ENCODE measurements around the gene WRAP73. TPM values are rescaled to one million over a fixed set of nuclear protein-coding genes. Genes with fewer than 3 reads are reported as not detected.

Gene WRAP73
- total and polyA plus RNA-seq, 4 donors, result 12.3 to 22.8 (median 14.9) TPM

DNA sequence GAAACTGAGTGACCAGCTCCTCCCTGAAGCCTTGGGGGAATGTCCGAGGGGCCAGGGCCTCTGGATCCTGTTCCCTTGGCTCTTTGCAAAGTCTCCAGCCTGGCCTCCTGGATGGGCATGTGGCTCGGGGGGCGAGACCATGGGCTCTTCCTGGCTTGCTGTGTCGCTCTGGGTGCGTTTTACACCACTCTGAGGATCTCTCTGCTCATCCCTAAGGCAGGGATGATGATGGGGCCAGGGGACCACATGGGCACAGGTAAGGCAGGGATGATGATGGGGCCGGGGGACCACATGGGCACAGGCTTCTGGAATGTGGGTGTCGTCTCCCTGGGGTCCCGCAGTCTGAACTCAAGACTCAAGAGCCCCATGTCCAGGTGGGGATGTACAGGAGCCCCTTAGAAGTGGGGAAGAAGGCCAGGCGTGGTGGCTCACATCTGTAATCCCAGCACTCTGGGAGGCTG is 20.1 kb upstream of the WRAP73 start:
- Histone ChIP-seq H3K36me3 (ENCODE audit: control insufficient read depth, insufficient read depth, low read length) (no peaks in the 10 kb centered on the region), H3K9me3 (ENCODE audit: control insufficient read depth, insufficient read depth, low read length) (no peaks in the 10 kb centered on the region), H3K4me3 (ENCODE audit: low read depth, low read length) (no peak overlapping the region), H3K27ac (ENCODE audit: low read depth, low read length) (no peak overlapping the region), H3K4me1 (ENCODE audit: control insufficient read depth, insufficient read depth, low read length) (peaks cover 20% of the 10 kb centered on the region), H3K27me3 (ENCODE audit: control insufficient read depth, insufficient read depth, low read length) (peaks cover 5% of the 10 kb centered on the region)
- DNase-seq (ENCODE audit: low read depth in 4 of 6, low spot score in 6 of 6), result no peak
- 80% methylated on average over 8 of the region's 9 CpGs for WGBS (ENCODE audit: insufficient coverage)

DNA sequence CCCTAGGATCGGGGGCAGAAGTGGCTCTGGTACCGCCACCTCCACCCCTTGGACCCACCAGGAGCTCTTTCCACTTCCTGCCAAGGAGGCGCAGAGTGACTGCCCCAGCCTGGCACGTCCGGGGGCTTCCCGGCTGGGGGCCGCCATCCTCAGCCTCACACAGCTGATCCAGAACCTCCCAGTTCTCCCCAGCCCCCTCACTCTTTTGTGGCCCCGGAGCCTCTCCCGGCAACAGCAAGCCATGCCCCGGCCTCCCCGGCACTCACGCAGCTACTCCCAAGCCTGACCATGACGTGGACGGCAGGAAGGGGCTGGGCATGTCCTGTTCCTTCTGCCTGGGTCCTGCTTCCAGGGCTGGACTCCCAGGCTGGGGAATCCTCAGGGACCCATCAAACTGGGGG is 19.5 kb upstream of the WRAP73 start:
- no peak overlapping the region for H3K27ac ChIP-seq (ENCODE audit: low read depth, low read length)
- no peak for DNase-seq (ENCODE audit: low read depth in 4 of 6, low spot score in 6 of 6)
- 73% methylated on average over 14 of the region's 14 CpGs for WGBS (ENCODE audit: insufficient coverage)
- no peak overlapping the region for H3K4me3 ChIP-seq (ENCODE audit: low read depth, low read length)
- no peaks in the 10 kb centered on the region for H3K9me3 ChIP-seq (ENCODE audit: control insufficient read depth, insufficient read depth, low read length)
- H3K4me1 ChIP-seq (ENCODE audit: control insufficient read depth, insufficient read depth, low read length), result peaks cover 16% of the 10 kb centered on the region
- H3K27me3 ChIP-seq (ENCODE audit: control insufficient read depth, insufficient read depth, low read length), result peaks cover 5% of the 10 kb centered on the region
- no peaks in the 10 kb centered on the region for H3K36me3 ChIP-seq (ENCODE audit: control insufficient read depth, insufficient read depth, low read length)

DNA sequence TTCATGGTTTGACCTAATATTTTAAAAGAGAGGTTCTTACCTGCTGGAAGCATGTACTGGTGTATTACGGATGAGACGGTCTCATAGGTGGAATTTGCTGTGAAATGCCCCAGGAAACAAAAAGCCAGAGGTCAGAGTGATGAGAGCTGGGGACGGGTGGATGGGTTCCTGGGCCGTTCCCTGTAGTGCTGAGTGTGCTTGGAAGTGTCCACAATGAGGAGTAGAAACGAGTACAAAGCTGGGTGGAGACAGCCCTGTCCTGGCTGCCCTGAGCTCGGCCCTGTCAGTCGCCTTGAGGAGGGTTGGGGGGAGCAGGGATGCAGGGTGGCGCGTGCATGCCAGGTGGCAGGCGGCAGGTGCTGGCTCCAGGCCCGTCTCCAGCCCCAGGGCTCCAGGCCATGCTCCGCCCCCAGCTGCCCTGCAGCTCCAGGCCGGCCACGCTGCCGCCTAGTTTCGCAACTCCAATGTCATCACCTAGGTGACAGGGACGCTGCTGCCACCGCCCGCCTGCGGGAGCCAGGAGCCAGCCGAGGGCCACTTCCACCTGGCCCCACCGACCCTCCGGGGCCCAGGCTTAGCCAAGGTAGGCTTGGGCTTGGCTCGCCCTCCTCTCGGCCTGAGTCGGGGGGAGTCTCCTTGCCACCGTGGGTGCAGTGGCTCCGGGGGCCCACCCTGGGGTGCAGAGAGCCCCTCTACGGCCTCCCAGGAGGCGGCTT is 18.8 kb upstream of the WRAP73 start:
- WGBS (ENCODE audit: insufficient coverage), result 33% methylated on average over 30 of the region's 30 CpGs
- H3K4me3 ChIP-seq (ENCODE audit: low read depth, low read length), result no peak overlapping the region
- H3K27me3 ChIP-seq (ENCODE audit: control insufficient read depth, insufficient read depth, low read length), result peaks cover 5% of the 10 kb centered on the region
- H3K27ac ChIP-seq (ENCODE audit: low read depth, low read length), result no peak overlapping the region
- peaks cover 10% of the 10 kb centered on the region for H3K4me1 ChIP-seq (ENCODE audit: control insufficient read depth, insufficient read depth, low read length)
- no peaks in the 10 kb centered on the region for H3K9me3 ChIP-seq (ENCODE audit: control insufficient read depth, insufficient read depth, low read length)
- H3K36me3 ChIP-seq (ENCODE audit: control insufficient read depth, insufficient read depth, low read length), result no peaks in the 10 kb centered on the region
- DNase-seq (ENCODE audit: low read depth in 4 of 6, low spot score in 6 of 6), result peak in 2 of 6 donors; percentile 14 to 18

DNA sequence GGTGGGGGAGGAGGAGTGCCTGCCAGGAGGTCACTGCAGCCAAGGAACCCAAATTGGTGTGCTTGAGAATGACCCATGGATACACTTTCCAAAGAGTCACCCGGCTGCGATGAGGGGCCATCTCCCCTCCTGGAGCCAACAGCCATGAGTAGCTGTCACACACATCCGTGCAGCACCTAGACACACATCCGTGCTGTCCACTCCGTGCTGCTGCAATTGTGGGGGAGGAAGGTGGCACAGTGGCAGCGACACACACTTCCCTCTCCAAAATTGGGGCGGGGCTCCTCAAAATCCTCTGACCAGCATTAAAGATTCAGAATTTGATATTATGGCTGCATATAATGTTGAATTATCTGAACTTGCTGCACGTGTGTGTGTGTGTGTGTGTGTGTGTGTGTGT is 18.2 kb upstream of the WRAP73 start:
- Histone ChIP-seq H3K4me3 (ENCODE audit: low read depth, low read length) (no peak overlapping the region), H3K36me3 (ENCODE audit: control insufficient read depth, insufficient read depth, low read length) (no peaks in the 10 kb centered on the region), H3K27me3 (ENCODE audit: control insufficient read depth, insufficient read depth, low read length) (peaks cover 5% of the 10 kb centered on the region), H3K9me3 (ENCODE audit: control insufficient read depth, insufficient read depth, low read length) (no peaks in the 10 kb centered on the region), H3K27ac (ENCODE audit: low read depth, low read length) (no peak overlapping the region), H3K4me1 (ENCODE audit: control insufficient read depth, insufficient read depth, low read length) (peaks cover 10% of the 10 kb centered on the region)
- WGBS (ENCODE audit: insufficient coverage), result 50% methylated on average over 1 of the region's 8 CpGs
- DNase-seq (ENCODE audit: low read depth in 4 of 6, low spot score in 6 of 6), result no peak

- DNase-seq (ENCODE audit: low read depth in 4 of 6, low spot score in 6 of 6), result peak in 1 of 6 donors; percentile 5
- Histone ChIP-seq H3K9me3 (ENCODE audit: control insufficient read depth, insufficient read depth, low read length) (no peaks in the 10 kb centered on the region), H3K4me3 (ENCODE audit: low read depth, low read length) (no peak overlapping the region), H3K27me3 (ENCODE audit: control insufficient read depth, insufficient read depth, low read length) (peaks cover 13% of the 10 kb centered on the region), H3K27ac (ENCODE audit: low read depth, low read length) (no peak overlapping the region), H3K36me3 (ENCODE audit: control insufficient read depth, insufficient read depth, low read length) (no peaks in the 10 kb centered on the region), H3K4me1 (ENCODE audit: control insufficient read depth, insufficient read depth, low read length) (peaks cover 10% of the 10 kb centered on the region)
- 68% methylated on average over 10 of the region's 14 CpGs for WGBS (ENCODE audit: insufficient coverage)
Measured at GRCh38 chr1:3664700-3665375, 14.9 kb upstream of the WRAP73 start.

DNA sequence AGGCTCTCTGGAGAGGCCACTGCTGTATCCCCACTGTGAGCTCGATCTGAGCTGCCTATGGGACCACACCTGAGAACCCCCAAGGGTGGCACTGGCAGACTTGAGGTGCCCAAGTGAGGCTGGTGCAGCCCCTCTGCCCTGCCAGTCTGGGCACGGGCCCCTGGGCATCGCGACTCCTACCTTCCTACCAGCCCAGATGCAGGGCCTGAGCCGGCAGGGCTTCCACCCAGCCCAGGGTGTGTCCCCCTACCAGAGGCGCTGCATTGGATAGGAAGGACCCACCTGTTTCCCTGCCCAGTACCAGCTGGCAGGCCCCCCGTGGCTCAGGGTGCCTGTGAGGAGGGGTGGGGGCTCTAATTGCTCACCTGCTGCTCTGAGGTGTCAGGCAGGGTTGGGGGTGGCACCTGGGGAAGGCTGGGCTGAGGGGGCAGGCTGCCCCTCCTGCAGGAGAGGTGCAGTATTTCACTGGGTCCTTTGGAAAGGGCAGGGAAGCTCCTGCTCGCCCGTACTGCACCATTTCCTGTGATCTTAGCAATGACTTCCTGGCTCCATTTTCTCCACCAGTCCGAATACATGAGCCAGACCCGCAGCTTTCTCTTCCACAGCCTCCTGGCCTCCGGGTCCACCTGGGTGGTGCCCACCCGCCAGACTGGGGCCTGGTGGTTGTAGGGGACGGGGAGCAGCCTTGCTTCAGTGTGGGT is 14.2 kb upstream of the WRAP73 start:
- no peaks in the 10 kb centered on the region for H3K9me3 ChIP-seq (ENCODE audit: control insufficient read depth, insufficient read depth, low read length)
- no peak for DNase-seq (ENCODE audit: low read depth in 4 of 6, low spot score in 6 of 6)
- no peak overlapping the region for H3K4me3 ChIP-seq (ENCODE audit: low read depth, low read length)
- 87% methylated on average over 9 of the region's 14 CpGs for WGBS (ENCODE audit: insufficient coverage)
- peaks cover 15% of the 10 kb centered on the region for H3K27me3 ChIP-seq (ENCODE audit: control insufficient read depth, insufficient read depth, low read length)
- H3K27ac ChIP-seq (ENCODE audit: low read depth, low read length), result no peak overlapping the region
- H3K4me1 ChIP-seq (ENCODE audit: control insufficient read depth, insufficient read depth, low read length), result peaks cover 7% of the 10 kb centered on the region
- no peaks in the 10 kb centered on the region for H3K36me3 ChIP-seq (ENCODE audit: control insufficient read depth, insufficient read depth, low read length)

GRCh38 chr1:3662080-3662671 is 12.3 kb upstream of the WRAP73 start:
- peaks cover 28% of the 10 kb centered on the region for H3K27me3 ChIP-seq (ENCODE audit: control insufficient read depth, insufficient read depth, low read length)
- no peak overlapping the region for H3K27ac ChIP-seq (ENCODE audit: low read depth, low read length)
- H3K9me3 ChIP-seq (ENCODE audit: control insufficient read depth, insufficient read depth, low read length), result no peaks in the 10 kb centered on the region
- no peaks in the 10 kb centered on the region for H3K36me3 ChIP-seq (ENCODE audit: control insufficient read depth, insufficient read depth, low read length)
- no peak for DNase-seq (ENCODE audit: low read depth in 4 of 6, low spot score in 6 of 6)
- no peak overlapping the region for H3K4me3 ChIP-seq (ENCODE audit: low read depth, low read length)
- H3K4me1 ChIP-seq (ENCODE audit: control insufficient read depth, insufficient read depth, low read length), result peaks cover 6% of the 10 kb centered on the region
- WGBS (ENCODE audit: insufficient coverage), result 77% methylated on average over 15 of the region's 16 CpGs

GRCh38 chr1:3661631-3662030 is 11.7 kb upstream of the WRAP73 start:
- WGBS (ENCODE audit: insufficient coverage), result no CpG with 5 or more reads among the region's 4 CpGs
- DNase-seq (ENCODE audit: low read depth in 4 of 6, low spot score in 6 of 6), result no peak
- peaks cover 27% of the 10 kb centered on the region for H3K27me3 ChIP-seq (ENCODE audit: control insufficient read depth, insufficient read depth, low read length)

DNA sequence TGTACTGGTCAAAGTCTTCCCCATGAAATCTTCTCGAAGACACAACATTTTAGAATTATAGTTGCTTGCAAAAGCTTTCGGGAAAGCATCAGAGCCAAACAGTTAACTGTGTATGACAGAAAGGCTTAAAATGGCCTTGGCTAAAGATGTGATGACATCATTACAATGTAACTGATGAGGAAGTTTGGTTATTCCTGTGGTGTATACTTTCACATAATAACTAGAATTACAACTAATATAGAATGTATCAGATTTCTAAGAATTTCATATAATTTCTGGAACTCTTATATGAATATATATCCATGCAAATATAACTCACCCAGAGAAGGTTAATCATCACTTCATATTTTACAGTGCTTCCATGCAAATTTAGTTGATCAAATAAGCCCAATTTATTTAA is 10.8 kb upstream of the WRAP73 start:
- Histone ChIP-seq H3K9me3 (ENCODE audit: control insufficient read depth, insufficient read depth, low read length) (no peaks in the 10 kb centered on the region), H3K4me1 (ENCODE audit: control insufficient read depth, insufficient read depth, low read length) (peaks cover 6% of the 10 kb centered on the region), H3K27me3 (ENCODE audit: control insufficient read depth, insufficient read depth, low read length) (peaks cover 25% of the 10 kb centered on the region), H3K4me3 (ENCODE audit: low read depth, low read length) (no peak overlapping the region), H3K36me3 (ENCODE audit: control insufficient read depth, insufficient read depth, low read length) (no peaks in the 10 kb centered on the region), H3K27ac (ENCODE audit: low read depth, low read length) (no peak overlapping the region)
- WGBS (ENCODE audit: insufficient coverage), result no CpG with 5 or more reads among the region's 2 CpGs
- no peak for DNase-seq (ENCODE audit: low read depth in 4 of 6, low spot score in 6 of 6)

More at GRCh38 chr1:3661631-3662030, 11.7 kb upstream of the WRAP73 start:
- H3K27ac ChIP-seq (ENCODE audit: low read depth, low read length), result no peak overlapping the region
- H3K9me3 ChIP-seq (ENCODE audit: control insufficient read depth, insufficient read depth, low read length), result no peaks in the 10 kb centered on the region
- peaks cover 6% of the 10 kb centered on the region for H3K4me1 ChIP-seq (ENCODE audit: control insufficient read depth, insufficient read depth, low read length)
- no peak overlapping the region for H3K4me3 ChIP-seq (ENCODE audit: low read depth, low read length)
- H3K36me3 ChIP-seq (ENCODE audit: control insufficient read depth, insufficient read depth, low read length), result no peaks in the 10 kb centered on the region

All from spinal cord (tissue), 10 donors.